ENCODE measurements around the gene CHCHD2.

GRCh38 chr7:56063500-56063881 is 42.8 kb downstream of the CHCHD2 start:
- no peak for TF ChIP-seq CTCF (IDR thresholded peaks at IDR 0.05)
- no peak for TF ChIP-seq POLR2A (IDR thresholded peaks at IDR 0.05)
- TF ChIP-seq EP300 (IDR thresholded peaks at IDR 0.05): no peak

Data from tibial nerve (tissue), 4 donors.